HUES64 (cell line): ENCODE results near the gene GRHL1.

Experiments
- H3K27ac ChIP-seq: 2 replicates; pipeline ENCODE4 v1.7.0; 2013; ENCODE audit warnings: low read depth, low read length, inconsistent platforms
- H3K27me3 ChIP-seq: 2 replicates; pipeline ENCODE4 v1.6.1; 2013; ENCODE audit warnings: mild to moderate bottlenecking, low read length; ENCODE audit not compliant: insufficient read depth
- H3K36me3 ChIP-seq: 2 replicates; pipeline ENCODE4 v1.6.1; 2013; ENCODE audit warnings: mild to moderate bottlenecking, low read length; ENCODE audit not compliant: insufficient read depth
- H3K4me1 ChIP-seq: 2 replicates; pipeline ENCODE4 v1.6.1; 2013; ENCODE audit warnings: mild to moderate bottlenecking, low read length, moderate library complexity; ENCODE audit not compliant: insufficient read depth
- H3K4me3 ChIP-seq: 2 replicates; pipeline ENCODE4 v1.5.1; 2013; ENCODE audit warnings: mild to moderate bottlenecking, low read length, moderate library complexity
- H3K9ac ChIP-seq: 2 replicates; pipeline ENCODE4 v1.6.1; 2013; ENCODE audit warnings: mild to moderate bottlenecking, low read depth, low read length
- H3K9me3 ChIP-seq: 2 replicates; pipeline ENCODE4 v1.6.1; 2013; ENCODE audit warnings: low read depth, low read length; ENCODE audit not compliant: insufficient read depth
- WGBS: fragments of 150-250, 120-280 bp; methylation state at CpG from one replicate; pipeline ENCODE4 v1.1.7; 2013; ENCODE audit warnings: missing lambda C conversion rate; 5-methylcytosine and 5-hydroxymethylcytosine counted together

The GRHL1 gene

DNA sequence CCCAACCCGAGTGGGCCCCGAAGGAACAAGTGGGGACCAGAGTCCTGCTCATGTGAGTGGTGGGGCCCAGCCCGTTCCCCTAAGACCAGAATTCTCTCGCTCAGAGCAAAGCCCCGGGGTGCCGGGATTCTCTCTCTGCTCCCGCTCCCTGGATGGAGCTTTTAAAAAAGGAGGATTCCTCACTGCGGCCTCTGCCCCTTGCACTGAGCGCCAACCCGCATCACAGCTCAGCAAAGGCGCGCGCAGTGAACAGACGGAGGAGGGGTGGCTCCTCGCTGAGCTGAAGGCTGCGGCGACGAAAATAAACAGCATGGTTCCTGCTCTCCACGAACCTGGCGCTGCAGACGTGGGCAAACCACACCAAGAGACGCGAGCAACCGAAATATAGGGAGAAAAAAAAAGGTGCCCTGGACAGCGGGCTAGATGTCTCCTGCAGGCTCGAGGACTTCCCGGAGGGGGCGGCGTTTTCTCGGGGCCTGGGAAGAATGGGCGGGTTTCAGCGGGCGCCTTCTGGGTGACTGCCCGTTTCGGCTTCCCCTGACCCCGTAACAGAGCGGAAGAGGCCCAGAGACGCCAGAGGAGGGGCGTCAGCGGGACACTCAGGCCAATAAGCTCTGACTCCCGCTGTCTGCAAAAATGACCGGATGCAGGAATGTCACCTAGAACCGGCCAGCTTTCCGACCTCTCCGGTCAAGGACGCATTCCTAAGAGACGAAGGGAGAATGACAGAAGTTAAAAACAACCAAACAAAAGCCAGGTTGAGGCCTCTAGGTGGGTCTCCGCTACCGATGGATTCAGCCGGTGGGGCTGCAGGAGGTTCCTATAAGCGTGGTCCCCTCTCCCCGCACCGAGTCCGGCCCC, 91.0 kb downstream of the GRHL1 start:
- 6% methylated on average over 51 of the region's 54 CpGs for WGBS

DNA sequence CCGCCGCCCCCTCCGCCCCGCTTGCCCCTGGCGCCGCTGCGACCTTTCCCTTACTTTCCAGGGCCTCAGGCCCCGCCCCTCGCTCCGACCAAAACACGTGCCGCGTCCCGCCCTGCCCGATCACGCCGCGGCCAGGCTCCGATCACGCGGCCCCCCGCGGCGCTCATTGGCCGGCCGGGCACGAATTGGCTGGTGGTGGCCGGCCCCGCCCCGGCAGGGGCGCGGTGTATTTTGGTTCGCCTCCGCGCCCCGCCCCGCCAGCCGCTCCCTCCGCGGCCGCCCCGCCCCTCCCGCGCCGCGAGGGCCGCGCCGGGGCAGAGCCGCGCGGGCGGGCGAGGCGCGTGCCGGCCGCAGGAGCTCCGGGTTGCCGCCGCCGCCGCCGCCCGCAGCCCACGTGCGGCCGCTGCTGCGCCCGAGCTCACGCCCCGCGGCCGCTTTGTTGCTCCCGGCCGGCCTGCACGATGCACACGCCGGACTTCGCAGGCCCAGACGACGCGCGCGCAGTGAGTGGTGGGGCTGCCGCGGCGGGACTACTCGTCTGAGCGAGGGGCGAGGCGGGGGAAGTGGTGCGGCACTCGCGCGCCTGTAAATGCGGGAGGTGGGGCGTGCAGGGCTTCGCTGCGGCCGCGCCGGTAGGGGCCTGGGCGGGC, 91.9 kb downstream of the GRHL1 start, which contains the start of gene KLF11:
Gene KLF11 (plus strand): TSS at position 295 of the 650 bp plus-strand sequence. CDS start 167 bp downstream, at position 462.
- Histone ChIP-seq H3K9me3 (no peaks in the 10 kb centered on the region), H3K36me3 (peaks cover 23% of the 10 kb centered on the region), H3K9ac (peak within 1 kb of the TSS; percentile 94), H3K27me3 (peaks cover 7% of the 10 kb centered on the region; the same call in 1 of the 2 replicates), H3K4me3 (peak within 1 kb of the TSS; percentile 61), H3K4me1 (0 out of 2 replicates have a peak, but pooled peaks cover 4% of the 10 kb centered on the region), H3K27ac (peak within 1 kb of the TSS; percentile 94; the same call in 1 of the 2 replicates)
- under 1% methylated on average over 101 of the region's 104 CpGs for WGBS

More for the DNA sequence above, 91.0 kb downstream of the GRHL1 start:
- Histone ChIP-seq H3K27ac (peak overlapping the region; percentile 74; the same call in 1 of the 2 replicates), H3K27me3 (peaks cover 7% of the 10 kb centered on the region; the same call in 1 of the 2 replicates), H3K4me1 (0 out of 2 replicates have a peak, but pooled peaks cover 4% of the 10 kb centered on the region), H3K36me3 (peaks cover 15% of the 10 kb centered on the region; the same call in 1 of the 2 replicates), H3K4me3 (peak overlapping the region; percentile 61), H3K9ac (peak overlapping the region; percentile 71), H3K9me3 (no peaks in the 10 kb centered on the region)

GRCh38 chr2:10043906-10044601, 92.6 kb downstream of the GRHL1 start:
- Histone ChIP-seq H3K4me3 (peak overlapping the region; percentile 52), H3K27me3 (peaks cover 7% of the 10 kb centered on the region; the same call in 1 of the 2 replicates), H3K9me3 (no peaks in the 10 kb centered on the region), H3K4me1 (peaks cover 7% of the 10 kb centered on the region; the same call in 1 of the 2 replicates), H3K36me3 (peaks cover 28% of the 10 kb centered on the region), H3K9ac (peak overlapping the region; percentile 94), H3K27ac (peak overlapping the region; percentile 94; the same call in 1 of the 2 replicates)
- 19% methylated on average over 90 of the region's 90 CpGs for WGBS

DNA sequence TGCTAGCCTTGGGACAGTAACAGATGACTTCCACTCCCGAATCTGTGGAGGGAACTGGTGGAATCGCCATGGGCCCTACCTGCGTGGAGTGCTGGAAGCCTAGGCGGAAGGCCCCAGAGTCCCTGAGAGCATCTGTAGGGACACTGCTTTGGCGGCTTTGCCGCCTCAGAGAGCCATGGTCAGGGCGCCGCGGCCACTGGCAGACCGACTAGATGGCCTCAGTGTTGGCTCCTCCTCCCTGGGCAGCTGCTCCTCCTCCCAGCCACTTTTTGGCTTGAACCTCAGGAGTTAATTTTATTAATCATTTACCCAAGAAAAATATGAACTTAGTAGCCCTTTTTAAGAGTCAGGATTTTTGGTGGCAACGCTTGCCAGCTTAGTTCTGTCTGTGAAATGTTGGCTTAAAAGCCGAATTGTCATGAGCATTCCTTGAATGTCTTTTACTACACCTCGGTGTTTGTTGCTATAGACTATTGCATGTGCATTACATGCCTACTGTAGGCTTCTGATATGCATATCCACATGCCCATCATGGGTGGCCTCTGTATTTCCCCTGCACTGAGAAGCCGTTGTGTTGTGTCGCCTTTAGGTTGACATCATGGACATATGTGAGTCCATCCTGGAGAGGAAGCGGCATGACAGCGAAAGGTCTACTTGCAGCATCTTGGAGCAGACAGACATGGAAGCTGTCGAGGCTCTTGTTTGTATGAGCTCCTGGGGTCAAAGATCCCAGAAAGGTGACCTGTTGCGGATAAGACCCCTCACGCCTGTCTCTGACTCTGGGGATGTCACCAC, 94.3 kb downstream of the GRHL1 start:
- WGBS = 94% methylated on average over 20 of the region's 20 CpGs
- Histone ChIP-seq H3K36me3 (peaks cover 43% of the 10 kb centered on the region), H3K4me3 (no peak overlapping the region), H3K9ac (no peak overlapping the region), H3K9me3 (no peaks in the 10 kb centered on the region), H3K27me3 (peaks cover 7% of the 10 kb centered on the region; the same call in 1 of the 2 replicates), H3K27ac (no peak overlapping the region), H3K4me1 (peaks cover 11% of the 10 kb centered on the region; the same call in 1 of the 2 replicates)

GRCh38 chr2:10046931-10047330, 95.4 kb downstream of the GRHL1 start:
- peaks cover 45% of the 10 kb centered on the region for H3K36me3 ChIP-seq
- H3K27ac ChIP-seq = no peak overlapping the region
- H3K9ac ChIP-seq = no peak overlapping the region
- peaks cover 3% of the 10 kb centered on the region; the same call in 1 of the 2 replicates for H3K27me3 ChIP-seq
- H3K4me3 ChIP-seq = no peak overlapping the region
- peaks cover 9% of the 10 kb centered on the region; the same call in 1 of the 2 replicates for H3K4me1 ChIP-seq
- no peaks in the 10 kb centered on the region for H3K9me3 ChIP-seq
- WGBS = 91% methylated on average over 7 of the region's 7 CpGs

DNA sequence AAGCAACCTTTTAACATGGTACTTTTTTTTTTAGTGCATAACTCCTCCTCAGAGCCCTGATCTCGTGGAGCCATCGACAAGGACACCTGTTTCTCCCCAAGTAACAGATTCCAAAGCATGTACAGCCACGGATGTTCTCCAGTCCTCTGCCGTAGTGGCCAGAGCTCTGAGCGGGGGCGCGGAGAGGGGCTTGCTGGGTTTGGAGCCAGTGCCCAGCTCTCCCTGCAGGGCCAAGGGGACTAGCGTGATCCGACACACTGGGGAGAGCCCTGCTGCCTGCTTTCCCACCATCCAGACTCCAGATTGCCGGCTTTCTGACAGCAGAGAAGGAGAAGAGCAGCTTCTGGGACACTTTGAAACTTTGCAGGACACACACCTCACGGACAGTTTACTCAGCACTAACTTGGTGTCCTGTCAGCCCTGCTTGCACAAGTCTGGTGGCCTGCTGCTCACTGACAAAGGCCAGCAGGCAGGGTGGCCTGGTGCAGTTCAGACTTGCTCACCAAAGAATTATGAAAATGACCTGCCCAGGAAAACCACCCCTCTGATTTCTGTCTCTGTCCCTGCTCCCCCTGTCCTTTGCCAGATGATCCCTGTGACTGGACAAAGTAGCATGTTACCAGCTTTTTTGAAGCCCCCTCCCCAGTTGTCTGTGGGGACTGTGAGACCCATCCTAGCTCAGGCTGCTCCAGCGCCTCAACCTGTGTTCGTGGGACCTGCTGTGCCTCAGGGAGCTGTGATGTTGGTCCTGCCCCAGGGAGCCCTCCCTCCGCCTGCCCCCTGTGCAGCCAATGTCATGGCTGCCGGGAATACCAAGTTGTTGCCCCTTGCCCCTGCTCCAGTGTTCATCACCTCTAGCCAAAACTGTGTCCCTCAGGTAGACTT, 96.4 kb downstream of the GRHL1 start:
- no peaks in the 10 kb centered on the region for H3K27me3 ChIP-seq
- no peak overlapping the region for H3K9ac ChIP-seq
- H3K9me3 ChIP-seq = no peaks in the 10 kb centered on the region
- H3K36me3 ChIP-seq = peaks cover 54% of the 10 kb centered on the region
- no peak overlapping the region for H3K4me3 ChIP-seq
- no peak overlapping the region for H3K27ac ChIP-seq
- H3K4me1 ChIP-seq = peaks cover 7% of the 10 kb centered on the region; the same call in 1 of the 2 replicates
- WGBS = 94% methylated on average over 15 of the region's 15 CpGs

DNA sequence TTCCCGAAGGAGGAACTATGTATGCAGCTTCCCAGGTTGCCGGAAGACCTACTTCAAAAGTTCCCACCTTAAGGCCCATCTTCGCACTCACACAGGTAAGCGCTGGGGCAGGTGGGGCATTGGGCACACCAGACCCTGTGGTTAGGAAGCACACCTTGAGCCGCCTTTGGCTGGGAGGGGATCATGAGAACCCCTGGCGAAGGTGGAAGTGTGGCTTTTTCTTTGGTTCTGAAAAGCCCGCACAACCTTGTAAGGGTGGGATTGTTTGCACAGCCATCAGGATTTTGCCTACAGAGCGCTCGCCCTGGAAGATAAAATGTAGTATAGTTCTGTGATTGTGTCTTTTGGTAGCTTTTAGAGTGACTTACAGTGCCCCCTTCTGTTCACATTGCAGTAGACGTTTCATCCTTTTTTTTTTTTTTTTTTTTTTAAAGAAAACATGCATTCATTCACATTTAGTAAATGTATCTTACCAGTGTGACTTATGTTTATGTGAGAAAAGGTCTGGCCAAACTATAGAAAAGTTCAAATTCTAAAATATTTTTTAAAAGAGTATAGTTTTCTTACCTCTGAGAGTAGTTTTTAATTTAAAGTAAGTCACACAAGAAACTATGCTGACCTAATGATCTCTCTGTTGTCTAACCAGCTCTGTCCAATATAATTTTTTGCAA, 97.1 kb downstream of the GRHL1 start:
- H3K27ac ChIP-seq = no peak overlapping the region
- H3K27me3 ChIP-seq = no peaks in the 10 kb centered on the region
- no peak overlapping the region for H3K9ac ChIP-seq
- no peak overlapping the region for H3K4me3 ChIP-seq
- H3K9me3 ChIP-seq = no peaks in the 10 kb centered on the region
- WGBS = 81% methylated on average over 9 of the region's 10 CpGs
- peaks cover 7% of the 10 kb centered on the region; the same call in 1 of the 2 replicates for H3K4me1 ChIP-seq
- H3K36me3 ChIP-seq = peaks cover 62% of the 10 kb centered on the region
